Measurements from ENCODE around the gene SPECC1.

Gene SPECC1

GRCh38 chr17:20267459-20267842 is 258.3 kb downstream of the SPECC1 start:
- no peaks in the 10 kb centered on the region for H3K79me1 ChIP-seq (ENCODE audit: low read length)
- WGBS (ENCODE audit: extremely low coverage, insufficient coverage, insufficient read length): no CpG with 5 or more reads among the region's 3 CpGs
- H3K18ac ChIP-seq (ENCODE audit: low read length): no peak overlapping the region
- H3K9me3 ChIP-seq (ENCODE audit: insufficient read depth, low read depth, low read length): peaks cover 1% of the 10 kb centered on the region
- no peaks in the 10 kb centered on the region for H3K27me3 ChIP-seq (ENCODE audit: insufficient read depth, low read length)
- no peak overlapping the region for H4K91ac ChIP-seq (ENCODE audit: low read depth, low read length)
- H3K79me2 ChIP-seq (ENCODE audit: control insufficient read depth, insufficient read depth, low read length, poor library complexity): no peaks in the 10 kb centered on the region
- peaks cover 0 to 3% of the 10 kb centered on the region in 2 experiments for H3K4me1 ChIP-seq (ENCODE audit: control insufficient read depth in 1 of 2, insufficient read depth in 2 of 2, low read length in 2 of 2)
- no peak overlapping the region for H3K27ac ChIP-seq (ENCODE audit: low read depth, low read length)
- H2AFZ ChIP-seq (ENCODE audit: insufficient read depth, low read length, poor library complexity): no peak overlapping the region
- no peak overlapping the region for H4K12ac ChIP-seq (ENCODE audit: low read depth, low read length)
- no peak for DNase-seq
- H3K36me3 ChIP-seq (ENCODE audit: control insufficient read depth in 1 of 2, insufficient read depth in 2 of 2, low read length in 2 of 2): peaks cover 13 to 28% of the 10 kb centered on the region in 2 experiments
- H3K23ac ChIP-seq (ENCODE audit: low read length): no peak overlapping the region
- no peak overlapping the region for H3K14ac ChIP-seq (ENCODE audit: low read length)
- H2BK120ac ChIP-seq (ENCODE audit: insufficient read depth, low read length, poor library complexity): no peak overlapping the region
- no peak overlapping the region for H3K4me3 ChIP-seq (ENCODE audit: low read depth, low read length)
- H3K9ac ChIP-seq (ENCODE audit: low read length): no peak overlapping the region
- H3K4ac ChIP-seq (ENCODE audit: low read depth, low read length): no peak overlapping the region
- no peak overlapping the region for H2AK5ac ChIP-seq (ENCODE audit: low read length)
- H3K4me2 ChIP-seq (ENCODE audit: low read length): no peak overlapping the region
- H2BK5ac ChIP-seq (ENCODE audit: low read depth, low read length, poor library complexity): no peak overlapping the region
- no peak overlapping the region for H2BK12ac ChIP-seq (ENCODE audit: low read length)
- no peak overlapping the region for H4K8ac ChIP-seq (ENCODE audit: low read depth, low read length)

DNA sequence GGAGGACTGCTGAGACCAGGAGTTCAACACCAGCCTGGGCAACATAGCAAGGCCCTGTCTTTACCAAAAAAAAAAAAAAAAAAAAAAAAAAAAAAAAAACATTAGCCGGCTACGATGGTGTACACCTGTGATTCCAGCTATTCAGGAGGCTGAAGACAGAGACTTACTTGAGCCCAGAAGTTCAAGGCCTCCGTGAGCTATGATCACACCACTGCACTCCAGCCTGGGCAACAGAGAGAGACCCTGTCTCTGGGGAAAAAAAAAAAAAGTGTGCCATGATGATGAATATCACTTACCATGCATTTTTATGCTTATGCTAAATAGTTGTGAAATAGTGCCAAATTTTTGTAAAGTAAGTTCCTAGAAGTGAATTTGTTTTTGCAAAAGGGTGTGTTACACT is 261.2 kb downstream of the SPECC1 start:
- Histone ChIP-seq H3K4me3 (ENCODE audit: low read depth, low read length) (no peak overlapping the region), H3K18ac (ENCODE audit: low read length) (no peak overlapping the region), H3K79me1 (ENCODE audit: low read length) (no peaks in the 10 kb centered on the region), H4K91ac (ENCODE audit: low read depth, low read length) (no peak overlapping the region), H2AK5ac (ENCODE audit: low read length) (no peak overlapping the region), H3K14ac (ENCODE audit: low read length) (no peak overlapping the region), H2BK5ac (ENCODE audit: low read depth, low read length, poor library complexity) (no peak overlapping the region), H4K12ac (ENCODE audit: low read depth, low read length) (no peak overlapping the region), H3K27me3 (ENCODE audit: insufficient read depth, low read length) (no peaks in the 10 kb centered on the region), H3K36me3 (ENCODE audit: control insufficient read depth in 1 of 2, insufficient read depth in 2 of 2, low read length in 2 of 2) (peaks cover 19 to 35% of the 10 kb centered on the region in 2 experiments), H3K4me1 (ENCODE audit: control insufficient read depth in 1 of 2, insufficient read depth in 2 of 2, low read length in 2 of 2) (peaks cover 0 to 3% of the 10 kb centered on the region in 2 experiments), H4K8ac (ENCODE audit: low read depth, low read length) (no peak overlapping the region), H3K27ac (ENCODE audit: low read depth, low read length) (no peak overlapping the region), H3K23ac (ENCODE audit: low read length) (no peak overlapping the region), H3K4me2 (ENCODE audit: low read length) (no peak overlapping the region), H2BK12ac (ENCODE audit: low read length) (no peak overlapping the region), H2AFZ (ENCODE audit: insufficient read depth, low read length, poor library complexity) (no peak overlapping the region), H2BK120ac (ENCODE audit: insufficient read depth, low read length, poor library complexity) (no peak overlapping the region), H3K79me2 (ENCODE audit: control insufficient read depth, insufficient read depth, low read length, poor library complexity) (no peaks in the 10 kb centered on the region), H3K4ac (ENCODE audit: low read depth, low read length) (no peak overlapping the region), H3K9ac (ENCODE audit: low read length) (no peak overlapping the region), H3K9me3 (ENCODE audit: insufficient read depth, low read depth, low read length) (peaks cover 1% of the 10 kb centered on the region)
- DNase-seq: no peak
- WGBS (ENCODE audit: extremely low coverage, insufficient coverage, insufficient read length): no CpG with 5 or more reads among the region's 3 CpGs

DNA sequence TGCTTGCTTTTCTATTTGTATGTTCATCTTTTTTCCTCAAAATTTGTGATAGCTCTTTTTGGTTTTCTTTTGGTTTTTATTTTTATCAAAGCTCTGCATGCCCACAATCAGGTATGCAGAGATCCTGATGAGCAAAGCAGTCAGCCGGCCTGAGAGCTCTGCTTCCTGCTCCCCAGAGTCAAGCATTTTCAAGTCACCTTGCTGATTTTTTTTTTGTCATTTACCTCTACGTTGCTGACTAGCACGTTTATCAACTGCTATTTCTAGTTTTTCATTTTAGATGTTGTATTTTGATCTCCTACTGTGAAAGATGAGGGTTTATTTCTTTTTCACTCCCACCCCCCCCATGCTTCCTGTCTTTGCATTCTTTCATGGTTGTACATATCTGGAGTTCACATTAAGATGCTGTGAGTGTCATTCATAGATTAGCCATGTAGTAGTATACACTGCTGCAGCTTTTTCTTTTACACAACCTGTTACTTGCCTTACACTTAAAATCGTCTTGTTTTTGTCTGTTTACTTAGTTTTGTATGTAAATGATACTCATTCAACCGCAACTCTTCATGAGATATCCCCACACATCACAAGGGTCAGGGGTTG is 262.0 kb downstream of the SPECC1 start:
- no peak overlapping the region for H2AFZ ChIP-seq (ENCODE audit: insufficient read depth, low read length, poor library complexity)
- peaks cover 0 to 3% of the 10 kb centered on the region in 2 experiments for H3K4me1 ChIP-seq (ENCODE audit: control insufficient read depth in 1 of 2, insufficient read depth in 2 of 2, low read length in 2 of 2)
- DNase-seq: no peak
- H3K9ac ChIP-seq (ENCODE audit: low read length): no peak overlapping the region
- H3K27me3 ChIP-seq (ENCODE audit: insufficient read depth, low read length): no peaks in the 10 kb centered on the region
- H4K12ac ChIP-seq (ENCODE audit: low read depth, low read length): no peak overlapping the region
- H3K14ac ChIP-seq (ENCODE audit: low read length): no peak overlapping the region
- no peak overlapping the region for H3K4ac ChIP-seq (ENCODE audit: low read depth, low read length)
- H3K9me3 ChIP-seq (ENCODE audit: insufficient read depth, low read depth, low read length): peaks cover 1% of the 10 kb centered on the region
- no peak overlapping the region for H2BK120ac ChIP-seq (ENCODE audit: insufficient read depth, low read length, poor library complexity)
- H3K4me2 ChIP-seq (ENCODE audit: low read length): no peak overlapping the region
- no peak overlapping the region for H4K91ac ChIP-seq (ENCODE audit: low read depth, low read length)
- no peaks in the 10 kb centered on the region for H3K79me1 ChIP-seq (ENCODE audit: low read length)
- H4K8ac ChIP-seq (ENCODE audit: low read depth, low read length): no peak overlapping the region
- no peak overlapping the region for H2BK12ac ChIP-seq (ENCODE audit: low read length)
- no peak overlapping the region for H3K4me3 ChIP-seq (ENCODE audit: low read depth, low read length)
- H3K79me2 ChIP-seq (ENCODE audit: control insufficient read depth, insufficient read depth, low read length, poor library complexity): no peaks in the 10 kb centered on the region
- WGBS (ENCODE audit: extremely low coverage, insufficient coverage, insufficient read length): no CpG with 5 or more reads among the region's 5 CpGs
- no peak overlapping the region for H2BK5ac ChIP-seq (ENCODE audit: low read depth, low read length, poor library complexity)
- H3K23ac ChIP-seq (ENCODE audit: low read length): no peak overlapping the region
- no peak overlapping the region for H3K27ac ChIP-seq (ENCODE audit: low read depth, low read length)
- H2AK5ac ChIP-seq (ENCODE audit: low read length): no peak overlapping the region
- H3K18ac ChIP-seq (ENCODE audit: low read length): no peak overlapping the region
- peaks cover 19 to 35% of the 10 kb centered on the region in 2 experiments for H3K36me3 ChIP-seq (ENCODE audit: control insufficient read depth in 1 of 2, insufficient read depth in 2 of 2, low read length in 2 of 2)

DNA sequence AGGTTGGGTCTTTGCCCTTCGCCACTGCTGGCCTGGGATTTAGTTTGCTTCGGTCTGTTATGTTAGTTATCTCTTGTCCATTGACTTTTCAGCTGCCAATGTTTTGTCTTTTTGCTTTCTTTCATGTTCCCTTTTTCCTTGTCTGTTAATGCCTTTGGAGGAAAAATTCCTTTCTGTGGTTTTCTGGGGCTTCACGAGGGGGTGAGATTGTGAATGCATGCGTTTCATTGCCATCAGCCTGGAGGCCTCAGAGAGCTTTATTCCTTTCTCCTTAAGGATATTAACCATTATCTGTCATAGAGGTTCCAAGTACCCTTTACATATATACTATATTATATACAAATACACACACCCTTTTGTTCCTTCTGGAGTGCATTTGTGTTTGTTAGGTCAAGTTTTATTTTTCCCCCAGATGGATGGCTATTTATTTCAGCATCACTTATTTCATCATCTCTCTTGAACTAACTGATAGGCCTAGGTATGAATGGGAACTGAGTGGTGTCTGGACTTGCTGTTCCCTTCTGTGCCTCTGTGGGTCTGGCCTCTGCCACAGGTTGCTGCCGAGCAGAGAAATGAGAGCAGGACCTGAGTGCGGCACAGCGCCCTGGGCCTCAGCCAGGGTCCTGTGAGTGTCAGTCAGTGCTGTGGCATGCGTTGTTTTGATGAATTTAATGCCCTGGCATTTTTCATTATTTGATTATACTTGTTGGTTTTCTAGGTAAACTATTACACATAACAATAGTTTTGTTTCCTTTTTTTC is 264.8 kb downstream of the SPECC1 start:
- Histone ChIP-seq H3K27me3 (ENCODE audit: insufficient read depth, low read length) (no peaks in the 10 kb centered on the region), H4K91ac (ENCODE audit: low read depth, low read length) (no peak overlapping the region), H3K4me3 (ENCODE audit: low read depth, low read length) (no peak overlapping the region), H3K4me2 (ENCODE audit: low read length) (no peak overlapping the region), H3K36me3 (ENCODE audit: control insufficient read depth in 1 of 2, insufficient read depth in 2 of 2, low read length in 2 of 2) (peaks cover 22 to 33% of the 10 kb centered on the region in 2 experiments), H3K4ac (ENCODE audit: low read depth, low read length) (no peak overlapping the region), H2BK5ac (ENCODE audit: low read depth, low read length, poor library complexity) (no peak overlapping the region), H3K9ac (ENCODE audit: low read length) (no peak overlapping the region), H3K14ac (ENCODE audit: low read length) (no peak overlapping the region), H3K27ac (ENCODE audit: low read depth, low read length) (no peak overlapping the region), H4K12ac (ENCODE audit: low read depth, low read length) (no peak overlapping the region), H2AFZ (ENCODE audit: insufficient read depth, low read length, poor library complexity) (no peak overlapping the region), H3K4me1 (ENCODE audit: control insufficient read depth in 1 of 2, insufficient read depth in 2 of 2, low read length in 2 of 2) (peaks cover 0 to 3% of the 10 kb centered on the region in 2 experiments), H2BK12ac (ENCODE audit: low read length) (no peak overlapping the region), H4K8ac (ENCODE audit: low read depth, low read length) (no peak overlapping the region), H2AK5ac (ENCODE audit: low read length) (no peak overlapping the region), H3K79me2 (ENCODE audit: control insufficient read depth, insufficient read depth, low read length, poor library complexity) (no peaks in the 10 kb centered on the region), H2BK120ac (ENCODE audit: insufficient read depth, low read length, poor library complexity) (no peak overlapping the region), H3K79me1 (ENCODE audit: low read length) (no peaks in the 10 kb centered on the region), H3K18ac (ENCODE audit: low read length) (no peak overlapping the region), H3K9me3 (ENCODE audit: insufficient read depth, low read depth, low read length) (no peaks in the 10 kb centered on the region), H3K23ac (ENCODE audit: low read length) (no peak overlapping the region)
- no CpG with 5 or more reads among the region's 8 CpGs for WGBS (ENCODE audit: extremely low coverage, insufficient coverage, insufficient read length)
- no peak for DNase-seq

All from trophoblast cell (in vitro differentiated cells and primary cell).